ENCODE measurements around the gene CRX. TPM values are rescaled to one million over a fixed set of nuclear protein-coding genes. Genes with fewer than 3 reads are reported as not detected.
A peak's percentile ranks its signal among the peaks of the same experiment; 100 is the strongest.
"Not testable (repeated sequence)": the region's sequence is repeated elsewhere in the genome, so short reads cannot be mapped to it uniquely, and the experiment has no call there.

The CRX gene
- total RNA-seq, 1 donor, result not detected

GRCh38 chr19:47780215-47780551, 41.6 kb upstream of the CRX start:
- DNase-seq (ENCODE audit: low read depth), result no peak
- TF ChIP-seq, protein P1, sequence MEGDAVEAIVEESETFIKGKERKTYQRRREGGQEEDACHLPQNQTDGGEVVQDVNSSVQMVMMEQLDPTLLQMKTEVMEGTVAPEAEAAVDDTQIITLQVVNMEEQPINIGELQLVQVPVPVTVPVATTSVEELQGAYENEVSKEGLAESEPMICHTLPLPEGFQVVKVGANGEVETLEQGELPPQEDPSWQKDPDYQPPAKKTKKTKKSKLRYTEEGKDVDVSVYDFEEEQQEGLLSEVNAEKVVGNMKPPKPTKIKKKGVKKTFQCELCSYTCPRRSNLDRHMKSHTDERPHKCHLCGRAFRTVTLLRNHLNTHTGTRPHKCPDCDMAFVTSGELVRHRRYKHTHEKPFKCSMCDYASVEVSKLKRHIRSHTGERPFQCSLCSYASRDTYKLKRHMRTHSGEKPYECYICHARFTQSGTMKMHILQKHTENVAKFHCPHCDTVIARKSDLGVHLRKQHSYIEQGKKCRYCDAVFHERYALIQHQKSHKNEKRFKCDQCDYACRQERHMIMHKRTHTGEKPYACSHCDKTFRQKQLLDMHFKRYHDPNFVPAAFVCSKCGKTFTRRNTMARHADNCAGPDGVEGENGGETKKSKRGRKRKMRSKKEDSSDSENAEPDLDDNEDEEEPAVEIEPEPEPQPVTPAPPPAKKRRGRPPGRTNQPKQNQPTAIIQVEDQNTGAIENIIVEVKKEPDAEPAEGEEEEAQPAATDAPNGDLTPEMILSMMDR (IDR thresholded peaks at IDR 0.05; ENCODE audit: insufficient read depth, low read depth, low read length), result no peak
- H3K4me3 ChIP-seq (ENCODE audit: low read depth, low read length), result peak overlapping the region; percentile 94

- H3K4me3 ChIP-seq (ENCODE audit: low read depth, low read length), result no peak overlapping the region
- DNase-seq (ENCODE audit: low read depth), result peak; percentile 30
- TF ChIP-seq, protein P1 (IDR thresholded peaks at IDR 0.05; ENCODE audit: insufficient read depth, low read depth, low read length), result no peak
Measured at GRCh38 chr19:47781590-47782262, 40.0 kb upstream of the CRX start.

DNA sequence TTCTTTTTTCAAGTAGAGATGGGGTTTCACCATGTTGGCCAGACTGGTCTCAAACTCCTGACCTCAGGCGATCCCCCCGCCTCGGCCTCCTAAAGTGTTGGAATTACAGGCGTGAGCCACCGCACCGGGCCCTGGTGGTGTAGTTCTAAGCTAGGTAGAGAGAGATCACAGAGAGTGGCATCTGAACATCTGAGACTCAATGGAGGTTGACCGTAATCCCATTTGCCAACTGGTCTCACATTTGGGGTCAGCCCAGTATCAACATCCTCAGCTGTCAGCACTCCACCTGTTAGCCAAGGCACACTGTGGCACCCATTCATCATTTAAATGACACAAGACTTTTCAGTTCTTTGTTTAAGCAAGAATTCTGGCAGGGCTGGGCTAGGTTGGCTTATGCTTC, 35.2 kb upstream of the CRX start:
- DNase-seq (ENCODE audit: low read depth), result no peak
- TF ChIP-seq, protein P1 (IDR thresholded peaks at IDR 0.05; ENCODE audit: insufficient read depth, low read depth, low read length), result no peak
- H3K4me3 ChIP-seq (ENCODE audit: low read depth, low read length), result no peak overlapping the region

- not testable (repeated sequence) for DNase-seq (ENCODE audit: low read depth); H3K4me3 ChIP-seq (ENCODE audit: low read depth, low read length)
Measured at GRCh38 chr19:47787307-47787706, 34.4 kb upstream of the CRX start.

DNA sequence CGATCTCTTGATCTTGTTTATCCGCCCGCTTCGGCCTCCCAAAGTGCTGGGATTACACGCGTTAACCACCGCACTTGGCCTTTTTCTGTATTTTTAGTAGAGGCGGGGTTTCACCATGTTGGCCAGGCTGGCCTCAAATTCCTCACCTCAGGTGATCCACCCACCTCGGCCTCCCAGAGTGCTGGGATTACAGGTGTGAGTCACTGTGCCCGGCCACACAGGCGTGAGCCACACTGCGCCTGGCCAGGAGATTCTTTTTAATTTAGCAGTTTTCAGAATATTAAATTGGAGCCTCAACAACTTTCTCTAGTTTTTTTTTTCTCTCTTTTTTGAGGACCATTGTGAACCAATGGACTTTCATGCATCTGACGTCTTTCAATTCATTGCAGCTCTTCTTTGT, 31.9 kb upstream of the CRX start:
- not testable (repeated sequence) for DNase-seq (ENCODE audit: low read depth); H3K4me3 ChIP-seq (ENCODE audit: low read depth, low read length)

DNA sequence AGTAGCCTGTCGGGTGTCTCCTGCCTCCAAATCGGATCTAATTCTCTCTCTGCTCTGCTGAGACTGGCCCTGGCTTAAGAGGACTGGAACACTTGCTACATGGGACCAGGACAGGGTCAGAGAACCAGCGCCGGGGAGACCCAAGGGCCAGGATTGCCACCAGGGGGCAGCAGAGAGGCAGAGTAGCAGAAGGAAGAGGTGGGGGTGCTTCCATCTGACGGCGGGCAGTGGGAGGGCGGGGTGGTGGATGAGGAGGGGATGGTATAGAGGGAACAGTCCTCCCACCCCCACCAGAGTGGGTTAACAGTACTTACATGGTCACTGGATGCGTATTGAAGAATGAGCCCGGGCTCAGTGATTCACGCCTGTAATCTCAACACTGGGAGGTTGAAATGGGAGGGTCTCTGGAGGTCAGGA, 31.3 kb upstream of the CRX start:
- TF ChIP-seq, protein P1 (IDR thresholded peaks at IDR 0.05; ENCODE audit: insufficient read depth, low read depth, low read length), result peak; percentile 93
- no peak overlapping the region for H3K4me3 ChIP-seq (ENCODE audit: low read depth, low read length)
- DNase-seq (ENCODE audit: low read depth), result peak; percentile 67

DNA sequence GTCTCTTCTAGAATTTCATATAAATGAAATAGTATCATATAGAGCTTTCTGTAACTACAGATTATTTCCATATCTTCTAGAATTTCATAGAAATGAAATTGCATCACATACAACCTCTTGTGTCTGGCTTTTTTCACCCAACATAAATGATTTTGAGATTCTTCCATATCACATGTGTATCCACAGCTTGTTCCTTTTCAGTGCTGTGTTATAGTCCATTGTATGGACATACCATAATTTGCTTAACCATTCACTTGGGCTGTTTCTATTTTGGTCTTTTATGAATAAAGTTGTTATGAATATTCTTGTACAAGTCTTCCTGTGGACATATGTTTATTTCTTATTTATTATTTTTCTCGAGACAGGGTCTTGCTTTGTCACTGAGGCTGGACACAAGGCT, 29.1 kb upstream of the CRX start:
- no peak overlapping the region for H3K4me3 ChIP-seq (ENCODE audit: low read depth, low read length)
- TF ChIP-seq, protein P1 (IDR thresholded peaks at IDR 0.05; ENCODE audit: insufficient read depth, low read depth, low read length), result no peak
- DNase-seq (ENCODE audit: low read depth), result no peak

DNA sequence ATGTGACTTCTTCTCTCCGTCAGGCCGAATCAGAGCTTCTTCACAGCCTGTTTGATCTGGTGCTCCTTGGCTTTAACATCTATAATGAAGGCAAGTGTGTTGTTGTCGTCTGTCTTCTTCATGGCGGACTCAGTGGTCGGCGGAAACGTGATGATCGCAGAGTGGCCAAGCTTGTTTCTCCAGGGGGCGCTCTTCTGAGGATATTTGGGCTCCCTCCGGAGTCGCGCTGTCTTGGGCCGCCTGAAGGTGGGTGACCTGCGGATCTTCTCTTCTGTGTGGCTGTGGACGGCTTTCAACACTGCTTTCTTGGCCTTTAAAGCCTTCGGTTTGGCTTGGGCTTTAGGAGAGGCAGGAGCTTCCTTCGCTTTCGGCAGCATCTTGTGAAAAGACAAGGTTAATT, 27.2 kb upstream of the CRX start:
- no peak overlapping the region for H3K4me3 ChIP-seq (ENCODE audit: low read depth, low read length)
- TF ChIP-seq, protein P1 (IDR thresholded peaks at IDR 0.05; ENCODE audit: insufficient read depth, low read depth, low read length), result no peak
- DNase-seq (ENCODE audit: low read depth), result no peak
